ENCODE data around the gene MERTK. TPM values are rescaled to one million over a fixed set of nuclear protein-coding genes. Genes with fewer than 3 reads are reported as not detected.

MERTK gene
- total and polyA plus RNA-seq, 2 of the 8 experiments (the other 6 are each of a cell fraction or from before 2014, with no cell fraction given): 6.5 to 7.0 TPM

DNA sequence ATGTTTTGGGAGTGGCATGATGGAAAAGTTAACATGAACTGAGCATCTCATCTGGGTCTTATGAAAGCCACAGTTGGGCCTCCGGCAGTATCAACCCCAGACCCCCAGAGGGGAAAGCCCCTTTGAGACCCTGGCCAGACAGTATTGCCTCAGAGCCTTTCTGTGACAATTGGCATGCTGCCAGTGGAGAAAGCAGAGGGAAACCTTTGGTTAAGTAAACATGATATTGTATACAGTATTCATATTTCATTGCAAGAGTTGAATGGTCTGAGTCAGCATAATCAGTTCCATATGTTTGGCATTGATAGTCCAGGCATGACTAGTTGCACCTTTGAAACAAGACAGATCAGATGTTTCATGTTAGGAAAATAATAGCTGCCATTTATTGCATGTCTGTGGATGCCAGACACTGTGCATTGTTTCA, 20.0 kb downstream of the MERTK start:
- H4K20me1 ChIP-seq (replicated peaks in 1 of 2; ENCODE audit: control insufficient read depth in 1 of 2, insufficient read depth in 2 of 2, low read length in 2 of 2): no peaks in the 10 kb centered on the region
- H2BK12ac ChIP-seq (ENCODE audit: low read depth, low read length): no peak overlapping the region
- POLR2A ChIA-PET (ENCODE audit: partially characterized antibody): no interaction called here
- H4K8ac ChIP-seq (ENCODE audit: extremely low read depth, insufficient read depth, low read length): no peak overlapping the region
- FAIRE-seq: no peak
- H3K4me3 ChIP-seq (ENCODE audit: extremely low read depth in 1 of 4, insufficient read depth in 2 of 4, low read depth in 3 of 4, low read length in 4 of 4): no peak overlapping the region
- no peak for TF ChIP-seq HDAC2 (IDR thresholded peaks at IDR 0.05; ENCODE audit: borderline replicate concordance in 1 of 2, low read depth in 2 of 2, low read length in 2 of 2)
- TF ChIP-seq SIN3A (conservative IDR thresholded peaks at IDR 0.05 in 1 of 2, IDR thresholded peaks at IDR 0.05 in 1 of 2; ENCODE audit: low read depth in 1 of 2, low read length in 2 of 2): no peak
- no peak for TF ChIP-seq POLR2A (IDR thresholded peaks at IDR 0.05; ENCODE audit: control extremely low read depth in 1 of 2, low read depth in 2 of 2, low read length in 2 of 2)
- TF ChIP-seq SP1 (IDR thresholded peaks at IDR 0.05; ENCODE audit: low read depth, low read length): no peak
- TF ChIP-seq ZNF274 (IDR thresholded peaks at IDR 0.05; ENCODE audit: borderline replicate concordance, extremely low read depth, low read length): no peak
- no peak for TF ChIP-seq SP4 (IDR thresholded peaks at IDR 0.05; ENCODE audit: low read length)
- TF ChIP-seq JUN (IDR thresholded peaks at IDR 0.05; ENCODE audit: low read depth, low read length): no peak
- no peak for TF ChIP-seq SIRT6 (IDR thresholded peaks at IDR 0.05; ENCODE audit: low read length)
- no peak overlapping the region for H3K18ac ChIP-seq (ENCODE audit: extremely low read depth, low read length)
- H4K91ac ChIP-seq (replicated peaks; ENCODE audit: insufficient read length, low read length): no peak overlapping the region
- no peaks in the 10 kb centered on the region for H3K79me2 ChIP-seq (ENCODE audit: control insufficient read depth in 1 of 2, insufficient read depth in 2 of 2, low read length in 2 of 2)
- no peaks in the 10 kb centered on the region for H3K36me3 ChIP-seq (ENCODE audit: control insufficient read depth in 2 of 4, insufficient read depth in 4 of 4, low read length in 3 of 4)
- WGBS, 2 experiments (ENCODE audit: extremely low coverage in 1 of 2, insufficient coverage in 1 of 2, insufficient read length in 1 of 2, insufficient replicate concordance in 2 of 2, low coverage in 1 of 2, low lambda C conversion rate in 2 of 2, missing lambda C conversion rate in 1 of 2): 88% methylated on average over 1 of the region's 1 CpG; no CpG with 5 or more reads in 1 of the 2 experiments
- H2AFZ ChIP-seq (ENCODE audit: low read length): no peak overlapping the region
- H3K4me1 ChIP-seq (replicated peaks in 1 of 4; ENCODE audit: control insufficient read depth in 3 of 4, insufficient read depth in 4 of 4, low read length in 3 of 4): no peaks in the 10 kb centered on the region
- H3K27ac ChIP-seq (ENCODE audit: low read depth, low read length): no peak overlapping the region
- H3K9ac ChIP-seq (replicated peaks in 1 of 4; ENCODE audit: extremely low read depth in 1 of 4, low read depth in 3 of 4, low read length in 3 of 4): no peak overlapping the region
- H2BK15ac ChIP-seq (ENCODE audit: low read length): no peak overlapping the region
- no peak overlapping the region for H2BK120ac ChIP-seq (replicated peaks; ENCODE audit: low read depth, low read length)
- H4K5ac ChIP-seq (ENCODE audit: insufficient read length, low read depth, low read length): no peak overlapping the region
- no peak for DNase-seq (ENCODE audit: low read depth in 1 of 2, low spot score in 2 of 2)
- H2BK5ac ChIP-seq (ENCODE audit: low read depth, low read length): no peak overlapping the region
- no peak overlapping the region for H3K56ac ChIP-seq (replicated peaks; ENCODE audit: insufficient read length, low read depth, low read length)
- H3K9me3 ChIP-seq (ENCODE audit: insufficient read depth in 2 of 2, low read depth in 1 of 2, low read length in 1 of 2): no peaks in the 10 kb centered on the region
- no peak overlapping the region for H2BK20ac ChIP-seq (ENCODE audit: low read length)
- H3K27me3 ChIP-seq (replicated peaks in 1 of 4; ENCODE audit: control insufficient read depth in 3 of 4, extremely low read depth in 1 of 4, insufficient read depth in 3 of 4, low read length in 3 of 4): no peaks in the 10 kb centered on the region
- CTCF ChIA-PET (ENCODE audit: partially characterized antibody): interaction anchor here (0.6 to 2.5 kb wide), 16 partner anchors 8 to 404 kb away, joined by 3 to 19 read pairs (median 7); no protein-coding TSS in a partner anchor
- no peaks in the 10 kb centered on the region for H3K23me2 ChIP-seq (ENCODE audit: low read depth, low read length)
- H3K23ac ChIP-seq (ENCODE audit: insufficient read length): no peak overlapping the region
- no peak overlapping the region for H3K4ac ChIP-seq (replicated peaks; ENCODE audit: insufficient read length, low read depth, low read length)
- no peak overlapping the region for H3K14ac ChIP-seq (ENCODE audit: insufficient read length)
- no peak overlapping the region for H3K4me2 ChIP-seq (ENCODE audit: insufficient read depth in 1 of 2, low read depth in 2 of 2, low read length in 2 of 2)
- no peaks in the 10 kb centered on the region for H3K79me1 ChIP-seq (ENCODE audit: low read depth, low read length)
- H2AK5ac ChIP-seq (ENCODE audit: low read depth, low read length): no peak overlapping the region

All from H1 (cell line).